ENCODE data around the gene ZNF511. TPM values are rescaled to one million over a fixed set of nuclear protein-coding genes. Genes with fewer than 3 reads are reported as not detected.

The ZNF511 gene
- total RNA-seq, 1 donor from 2014 or later, result 75.6 TPM

DNA sequence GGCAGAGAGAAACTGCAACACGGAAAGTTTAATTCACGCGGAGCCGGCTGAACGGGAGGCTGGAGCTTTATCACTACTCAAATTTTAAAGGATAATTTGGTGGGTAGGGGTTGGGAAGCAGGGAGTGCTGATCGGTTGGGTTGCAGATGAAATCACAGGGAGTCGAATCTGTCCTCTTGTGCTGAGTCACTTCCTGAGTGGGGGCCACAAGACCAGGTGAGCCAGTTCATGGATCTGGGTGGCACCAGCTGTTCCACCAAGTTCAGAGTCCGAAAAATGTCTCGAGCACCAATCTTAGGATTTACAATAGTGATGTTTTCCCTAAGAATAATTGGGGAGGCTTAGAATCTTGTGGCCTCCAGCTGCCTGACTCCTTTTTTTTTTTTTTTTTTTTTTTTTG lies 34.8 kb downstream of the ZNF511 start:
- Mint-ChIP-seq H3K4me3 (no peak overlapping the region), H3K4me1 (peaks cover 4% of the 10 kb centered on the region), H3K36me3 (ENCODE audit: low read depth) (no peaks in the 10 kb centered on the region), H3K9me3 (peaks cover 6% of the 10 kb centered on the region), H3K27ac (ENCODE audit: unreplicated experiment) (no peak overlapping the region), H3K27me3 (ENCODE audit: low read depth) (peaks cover 28% of the 10 kb centered on the region)
- no peak for DNase-seq (ENCODE audit: low read depth, low spot score)
- TF ChIP-seq, protein P1, sequence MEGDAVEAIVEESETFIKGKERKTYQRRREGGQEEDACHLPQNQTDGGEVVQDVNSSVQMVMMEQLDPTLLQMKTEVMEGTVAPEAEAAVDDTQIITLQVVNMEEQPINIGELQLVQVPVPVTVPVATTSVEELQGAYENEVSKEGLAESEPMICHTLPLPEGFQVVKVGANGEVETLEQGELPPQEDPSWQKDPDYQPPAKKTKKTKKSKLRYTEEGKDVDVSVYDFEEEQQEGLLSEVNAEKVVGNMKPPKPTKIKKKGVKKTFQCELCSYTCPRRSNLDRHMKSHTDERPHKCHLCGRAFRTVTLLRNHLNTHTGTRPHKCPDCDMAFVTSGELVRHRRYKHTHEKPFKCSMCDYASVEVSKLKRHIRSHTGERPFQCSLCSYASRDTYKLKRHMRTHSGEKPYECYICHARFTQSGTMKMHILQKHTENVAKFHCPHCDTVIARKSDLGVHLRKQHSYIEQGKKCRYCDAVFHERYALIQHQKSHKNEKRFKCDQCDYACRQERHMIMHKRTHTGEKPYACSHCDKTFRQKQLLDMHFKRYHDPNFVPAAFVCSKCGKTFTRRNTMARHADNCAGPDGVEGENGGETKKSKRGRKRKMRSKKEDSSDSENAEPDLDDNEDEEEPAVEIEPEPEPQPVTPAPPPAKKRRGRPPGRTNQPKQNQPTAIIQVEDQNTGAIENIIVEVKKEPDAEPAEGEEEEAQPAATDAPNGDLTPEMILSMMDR (conservative IDR thresholded peaks at IDR 0.05), result no peak

DNA sequence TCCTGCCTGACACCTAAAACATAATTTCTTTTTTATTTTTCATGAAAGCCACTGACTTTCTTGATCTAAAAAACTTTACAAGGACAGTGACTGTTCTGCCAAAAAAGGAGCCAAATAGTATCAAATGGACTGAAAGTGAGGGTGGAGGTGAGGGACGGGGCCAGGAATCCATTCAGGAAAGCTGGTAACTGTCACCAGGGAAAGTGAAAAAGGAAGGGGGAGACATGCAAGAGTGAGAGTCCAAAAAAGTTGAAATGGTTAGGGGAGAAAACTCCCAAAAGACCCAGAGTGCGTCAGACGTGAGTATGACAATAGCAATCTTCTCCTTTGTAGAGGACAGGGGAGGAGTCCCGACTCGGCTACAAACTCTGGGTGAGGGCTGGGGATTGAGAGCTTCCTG lies 35.5 kb downstream of the ZNF511 start:
- H3K4me3 Mint-ChIP-seq, result no peak overlapping the region
- TF ChIP-seq, protein P1 (conservative IDR thresholded peaks at IDR 0.05), result no peak
- H3K9me3 Mint-ChIP-seq, result peaks cover 6% of the 10 kb centered on the region
- H3K4me1 Mint-ChIP-seq, result peaks cover 8% of the 10 kb centered on the region
- peaks cover 2% of the 10 kb centered on the region for H3K36me3 Mint-ChIP-seq (ENCODE audit: low read depth)
- H3K27ac Mint-ChIP-seq (ENCODE audit: unreplicated experiment), result no peak overlapping the region
- DNase-seq (ENCODE audit: low read depth, low spot score), result no peak
- H3K27me3 Mint-ChIP-seq (ENCODE audit: low read depth), result peaks cover 31% of the 10 kb centered on the region

- Mint-ChIP-seq H3K4me3 (peak overlapping the region; percentile 38), H3K27ac (ENCODE audit: unreplicated experiment) (no peak overlapping the region), H3K36me3 (ENCODE audit: low read depth) (peaks cover 2% of the 10 kb centered on the region), H3K9me3 (peaks cover 6% of the 10 kb centered on the region), H3K27me3 (ENCODE audit: low read depth) (peaks cover 28% of the 10 kb centered on the region), H3K4me1 (peaks cover 9% of the 10 kb centered on the region)
- TF ChIP-seq, protein P1 (conservative IDR thresholded peaks at IDR 0.05), result no peak
- DNase-seq (ENCODE audit: low read depth, low spot score), result no peak
Measured at GRCh38 chr10:133346413-133346812, 37.7 kb downstream of the ZNF511 start.

DNA sequence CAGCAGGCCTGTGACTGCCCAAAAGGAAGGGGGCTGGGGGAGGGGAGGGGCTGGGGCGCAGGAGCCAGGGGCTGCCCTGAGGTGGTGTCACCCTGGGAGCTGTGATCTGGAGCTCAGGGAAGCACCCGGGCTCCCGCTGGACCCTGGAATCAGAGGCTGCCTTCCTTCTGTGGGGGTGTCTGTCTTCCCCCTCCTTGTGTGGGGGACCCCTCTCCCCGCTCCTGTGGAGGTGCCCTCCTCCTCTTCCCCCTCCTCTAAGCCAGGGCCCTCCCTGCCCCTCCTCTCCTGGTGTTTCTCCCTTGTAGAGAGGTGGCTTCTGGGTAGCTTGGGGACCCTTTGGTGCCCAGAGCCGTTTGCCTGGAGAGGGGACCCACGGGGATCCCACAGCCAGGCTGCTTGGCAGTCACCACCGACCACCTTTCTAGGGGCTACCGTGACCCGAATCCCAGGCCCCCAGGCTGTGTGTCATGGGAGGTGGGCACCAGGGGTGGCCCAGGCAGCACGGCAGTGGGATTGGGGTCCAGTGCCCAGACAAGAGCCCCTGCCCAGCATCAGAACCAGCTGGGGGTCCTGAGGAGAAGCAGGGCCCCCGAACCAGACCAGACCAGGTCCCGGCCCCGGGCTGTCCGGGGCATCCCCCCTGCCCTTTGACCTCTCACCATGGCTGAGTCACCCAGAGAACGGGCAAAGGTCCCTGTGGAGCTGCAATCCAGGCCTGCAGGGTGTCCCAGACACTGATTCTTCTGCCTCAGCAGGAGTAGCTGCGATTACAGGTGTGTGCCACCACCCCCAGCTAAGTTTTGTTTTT lies 39.2 kb downstream of the ZNF511 start:
- Mint-ChIP-seq H3K4me3 (no peak overlapping the region), H3K27me3 (ENCODE audit: low read depth) (peaks cover 20% of the 10 kb centered on the region), H3K4me1 (peaks cover 9% of the 10 kb centered on the region), H3K27ac (ENCODE audit: unreplicated experiment) (no peak overlapping the region), H3K36me3 (ENCODE audit: low read depth) (peaks cover 2% of the 10 kb centered on the region), H3K9me3 (no peaks in the 10 kb centered on the region)
- TF ChIP-seq, protein P1 (conservative IDR thresholded peaks at IDR 0.05), result no peak
- DNase-seq (ENCODE audit: low read depth, low spot score), result no peak

DNA sequence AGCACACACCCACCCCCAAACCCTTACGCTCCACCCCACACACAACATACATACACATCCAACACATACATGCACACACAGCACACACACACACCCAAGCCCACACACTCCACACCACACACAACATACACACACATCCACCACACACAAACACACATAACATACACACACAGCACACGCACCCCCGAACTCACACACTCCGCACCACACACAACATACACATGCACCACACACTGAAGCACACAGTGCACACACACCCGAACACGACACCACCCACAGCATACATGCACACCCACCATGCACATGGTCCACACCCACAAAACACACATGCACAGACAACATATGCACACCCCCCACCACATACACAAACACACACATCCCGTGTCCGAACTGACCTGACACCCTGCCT lies 40.5 kb downstream of the ZNF511 start:
- DNase-seq (ENCODE audit: low read depth, low spot score), result no peak
- Mint-ChIP-seq H3K27ac (ENCODE audit: unreplicated experiment) (no peak overlapping the region), H3K9me3 (no peaks in the 10 kb centered on the region), H3K27me3 (ENCODE audit: low read depth) (peaks cover 13% of the 10 kb centered on the region), H3K36me3 (ENCODE audit: low read depth) (peaks cover 2% of the 10 kb centered on the region), H3K4me3 (peak overlapping the region; percentile 35), H3K4me1 (peaks cover 9% of the 10 kb centered on the region)
- TF ChIP-seq, protein P1 (conservative IDR thresholded peaks at IDR 0.05), result no peak

Measured in neural crest cell (in vitro differentiated cells).